ENCODE results near the gene WBP1L. TPM values are rescaled to one million over a fixed set of nuclear protein-coding genes. Genes with fewer than 3 reads are reported as not detected.

WBP1L gene
- total and polyA plus RNA-seq, 2 of the 13 experiments (the other 11 are each of a cell fraction or from before 2014, with no cell fraction given): 8.3 to 12.3 TPM

GRCh38 chr10:102769375-102770107 lies 25.8 kb downstream of the WBP1L start (continued):
- peak; percentile 18; the same call in 1 of the 2 replicates for TF ChIP-seq NCOR1 (IDR thresholded peaks at IDR 0.05; ENCODE audit: borderline replicate concordance, low read length)
- TF ChIP-seq ZFP41 (CRISPR knock-in tag; IDR thresholded peaks at IDR 0.05; ENCODE audit: borderline replicate concordance): no peak
- TF ChIP-seq, protein P1, sequence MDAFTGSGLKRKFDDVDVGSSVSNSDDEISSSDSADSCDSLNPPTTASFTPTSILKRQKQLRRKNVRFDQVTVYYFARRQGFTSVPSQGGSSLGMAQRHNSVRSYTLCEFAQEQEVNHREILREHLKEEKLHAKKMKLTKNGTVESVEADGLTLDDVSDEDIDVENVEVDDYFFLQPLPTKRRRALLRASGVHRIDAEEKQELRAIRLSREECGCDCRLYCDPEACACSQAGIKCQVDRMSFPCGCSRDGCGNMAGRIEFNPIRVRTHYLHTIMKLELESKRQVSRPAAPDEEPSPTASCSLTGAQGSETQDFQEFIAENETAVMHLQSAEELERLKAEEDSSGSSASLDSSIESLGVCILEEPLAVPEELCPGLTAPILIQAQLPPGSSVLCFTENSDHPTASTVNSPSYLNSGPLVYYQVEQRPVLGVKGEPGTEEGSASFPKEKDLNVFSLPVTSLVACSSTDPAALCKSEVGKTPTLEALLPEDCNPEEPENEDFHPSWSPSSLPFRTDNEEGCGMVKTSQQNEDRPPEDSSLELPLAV (CRISPR knock-in tag; conservative IDR thresholded peaks at IDR 0.05; ENCODE audit: low read depth): no peak
- 0 out of 2 replicates have a peak, but pooled peaks have one; percentile 16 for TF ChIP-seq NR2F6 (IDR thresholded peaks at IDR 0.05)
- peak; percentile 31; the same call in 1 of the 2 replicates for TF ChIP-seq NR2F6 (CRISPR knock-in tag; IDR thresholded peaks at IDR 0.05)
- TF ChIP-seq FOSL2 (CRISPR knock-in tag; IDR thresholded peaks at IDR 0.05): peak; percentile 77
- no peak for TF ChIP-seq EED (CRISPR knock-in tag; IDR thresholded peaks at IDR 0.05)
- no peak for TF ChIP-seq REXO4 (CRISPR knock-in tag; IDR thresholded peaks at IDR 0.05; ENCODE audit: borderline replicate concordance)
- TF ChIP-seq NCOA2 (CRISPR knock-in tag; IDR thresholded peaks at IDR 0.05): peak; percentile 40; the same call in 1 of the 2 replicates
- no peak for TF ChIP-seq CHD2 (IDR thresholded peaks at IDR 0.05; ENCODE audit: low read depth, low read length)
- TF ChIP-seq ZFP36L2 (CRISPR knock-in tag; IDR thresholded peaks at IDR 0.05): no peak
- no peak for TF ChIP-seq GFI1 (CRISPR knock-in tag; IDR thresholded peaks at IDR 0.05; ENCODE audit: borderline replicate concordance)
- no peak for TF ChIP-seq ZNF83 (CRISPR knock-in tag; IDR thresholded peaks at IDR 0.05; ENCODE audit: borderline replicate concordance)
- TF ChIP-seq, protein P2, sequence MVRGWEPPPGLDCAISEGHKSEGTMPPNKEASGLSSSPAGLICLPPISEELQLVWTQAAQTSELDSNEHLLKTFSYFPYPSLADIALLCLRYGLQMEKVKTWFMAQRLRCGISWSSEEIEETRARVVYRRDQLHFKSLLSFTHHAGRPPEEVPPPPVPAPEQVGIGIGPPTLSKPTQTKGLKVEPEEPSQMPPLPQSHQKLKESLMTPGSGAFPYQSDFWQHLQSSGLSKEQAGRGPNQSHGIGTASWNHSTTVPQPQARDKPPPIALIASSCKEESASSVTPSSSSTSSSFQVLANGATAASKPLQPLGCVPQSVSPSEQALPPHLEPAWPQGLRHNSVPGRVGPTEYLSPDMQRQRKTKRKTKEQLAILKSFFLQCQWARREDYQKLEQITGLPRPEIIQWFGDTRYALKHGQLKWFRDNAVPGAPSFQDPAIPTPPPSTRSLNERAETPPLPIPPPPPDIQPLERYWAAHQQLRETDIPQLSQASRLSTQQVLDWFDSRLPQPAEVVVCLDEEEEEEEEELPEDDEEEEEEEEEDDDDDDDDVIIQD (CRISPR knock-in tag; IDR thresholded peaks at IDR 0.05; ENCODE audit: low read depth): 0 out of 2 replicates have a peak, but pooled peaks have one; percentile 30
- TF ChIP-seq ZNF777 (CRISPR knock-in tag; IDR thresholded peaks at IDR 0.05): no peak
- TF ChIP-seq ZNF644 (CRISPR knock-in tag; IDR thresholded peaks at IDR 0.05; ENCODE audit: low read depth): no peak
- TF ChIP-seq PAWR (CRISPR knock-in tag; IDR thresholded peaks at IDR 0.05; ENCODE audit: borderline replicate concordance): no peak
- TF ChIP-seq SATB2 (CRISPR knock-in tag; IDR thresholded peaks at IDR 0.05): no peak
- TF ChIP-seq SNAI1 (CRISPR knock-in tag; IDR thresholded peaks at IDR 0.05; ENCODE audit: borderline replicate concordance): no peak
- 0 out of 2 replicates have a peak, but pooled peaks have one; percentile 36 for TF ChIP-seq ATF1 (CRISPR knock-in tag; IDR thresholded peaks at IDR 0.05)
- no peak for TF ChIP-seq ZSCAN20 (CRISPR knock-in tag; IDR thresholded peaks at IDR 0.05; ENCODE audit: borderline replicate concordance)
- TF ChIP-seq, protein P3, sequence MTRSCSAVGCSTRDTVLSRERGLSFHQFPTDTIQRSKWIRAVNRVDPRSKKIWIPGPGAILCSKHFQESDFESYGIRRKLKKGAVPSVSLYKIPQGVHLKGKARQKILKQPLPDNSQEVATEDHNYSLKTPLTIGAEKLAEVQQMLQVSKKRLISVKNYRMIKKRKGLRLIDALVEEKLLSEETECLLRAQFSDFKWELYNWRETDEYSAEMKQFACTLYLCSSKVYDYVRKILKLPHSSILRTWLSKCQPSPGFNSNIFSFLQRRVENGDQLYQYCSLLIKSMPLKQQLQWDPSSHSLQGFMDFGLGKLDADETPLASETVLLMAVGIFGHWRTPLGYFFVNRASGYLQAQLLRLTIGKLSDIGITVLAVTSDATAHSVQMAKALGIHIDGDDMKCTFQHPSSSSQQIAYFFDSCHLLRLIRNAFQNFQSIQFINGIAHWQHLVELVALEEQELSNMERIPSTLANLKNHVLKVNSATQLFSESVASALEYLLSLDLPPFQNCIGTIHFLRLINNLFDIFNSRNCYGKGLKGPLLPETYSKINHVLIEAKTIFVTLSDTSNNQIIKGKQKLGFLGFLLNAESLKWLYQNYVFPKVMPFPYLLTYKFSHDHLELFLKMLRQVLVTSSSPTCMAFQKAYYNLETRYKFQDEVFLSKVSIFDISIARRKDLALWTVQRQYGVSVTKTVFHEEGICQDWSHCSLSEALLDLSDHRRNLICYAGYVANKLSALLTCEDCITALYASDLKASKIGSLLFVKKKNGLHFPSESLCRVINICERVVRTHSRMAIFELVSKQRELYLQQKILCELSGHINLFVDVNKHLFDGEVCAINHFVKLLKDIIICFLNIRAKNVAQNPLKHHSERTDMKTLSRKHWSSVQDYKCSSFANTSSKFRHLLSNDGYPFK (CRISPR knock-in tag; IDR thresholded peaks at IDR 0.05; ENCODE audit: borderline replicate concordance): no peak
- no peak; the same call in 1 of the 2 replicates for TF ChIP-seq GABPB1 (CRISPR knock-in tag; IDR thresholded peaks at IDR 0.05)
- 0 out of 2 replicates have a peak, but pooled peaks have one; percentile 34 for TF ChIP-seq POGZ (CRISPR knock-in tag; IDR thresholded peaks at IDR 0.05)
- TF ChIP-seq ZNF577 (CRISPR knock-in tag; IDR thresholded peaks at IDR 0.05; ENCODE audit: borderline replicate concordance, low read depth): no peak
- TF ChIP-seq POLR2G (IDR thresholded peaks at IDR 0.05; ENCODE audit: low read depth, low read length): peak; percentile 24; the same call in 1 of the 2 replicates
